Urothelium cell line (cell line): ENCODE data around the gene CABP2.
"Not testable (repeated sequence)": the region's sequence is repeated elsewhere in the genome, so short reads cannot be mapped to it uniquely, and the experiment has no call there.

Source experiments
- DNase-seq: peaks from one replicate; pipeline ENCODE4 v3.0.0; 2011; ENCODE audit warnings: low spot score, mixed read lengths
- FAIRE-seq: peaks from 2 replicates; lab custom pipeline; 2011; peaks lifted over from hg19 to GRCh38; lab: Jason Lieb, UNC

The CABP2 gene

DNA sequence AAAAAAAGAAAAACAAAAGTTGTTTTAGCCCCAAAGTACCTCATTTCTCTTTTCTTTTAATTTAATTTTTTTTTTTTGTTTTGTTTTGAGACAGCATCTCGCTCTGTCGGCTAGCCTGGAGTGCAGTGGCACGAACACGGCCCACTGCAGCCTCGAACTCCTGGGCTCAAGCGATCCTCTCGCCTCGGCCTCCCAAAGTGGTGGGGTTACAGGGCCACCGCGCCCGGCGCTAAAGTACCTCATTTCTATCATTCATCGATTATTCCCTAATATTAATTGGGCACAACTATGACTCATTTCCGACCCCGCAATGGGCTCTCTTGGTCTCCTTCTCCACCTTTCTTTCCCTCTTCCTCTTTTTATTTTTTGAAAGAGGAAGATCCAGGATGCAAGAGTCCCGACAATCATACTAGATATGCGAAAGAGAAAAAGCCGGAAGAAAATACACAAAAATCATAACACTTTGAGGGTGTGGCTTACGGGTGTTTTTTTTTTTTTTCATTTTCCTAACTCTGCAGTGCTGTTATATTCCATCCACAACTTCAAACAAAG lies 40.9 kb downstream of the CABP2 start:
- DNase-seq, result peak; percentile 19
- no peak for FAIRE-seq

DNA sequence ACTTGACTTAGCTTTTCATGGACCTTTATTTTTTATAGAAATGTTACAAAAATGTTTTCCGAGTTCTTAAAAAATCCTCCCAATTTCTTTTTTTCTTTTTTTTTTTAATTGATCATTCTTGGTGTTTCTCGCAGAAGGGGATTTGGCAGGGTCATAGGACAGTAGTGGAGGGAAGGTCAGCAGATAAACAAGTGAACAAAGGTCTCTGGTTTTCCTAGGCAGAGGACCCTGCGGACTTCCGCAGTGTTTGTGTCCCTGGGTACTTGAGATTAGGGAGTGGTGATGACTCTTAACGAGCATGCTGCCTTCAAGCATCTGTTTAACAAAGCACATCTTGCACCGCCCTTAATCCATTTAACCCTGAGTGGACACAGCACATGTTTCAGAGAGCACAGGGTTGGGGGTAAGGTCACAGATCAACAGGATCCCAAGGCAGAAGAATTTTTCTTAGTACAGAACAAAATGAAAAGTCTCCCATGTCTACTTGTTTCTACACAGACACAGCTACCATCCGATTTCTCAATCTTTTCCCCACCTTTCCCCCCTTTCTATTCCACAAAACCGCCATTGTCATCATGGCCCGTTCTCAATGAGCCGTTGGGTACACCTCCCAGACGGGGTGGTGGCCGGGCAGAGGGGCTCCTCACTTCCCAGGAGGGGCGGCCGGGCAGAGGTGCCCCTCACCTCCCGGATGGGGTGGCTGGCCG lies 45.7 kb downstream of the CABP2 start:
- not testable (repeated sequence) for DNase-seq, FAIRE-seq

DNA sequence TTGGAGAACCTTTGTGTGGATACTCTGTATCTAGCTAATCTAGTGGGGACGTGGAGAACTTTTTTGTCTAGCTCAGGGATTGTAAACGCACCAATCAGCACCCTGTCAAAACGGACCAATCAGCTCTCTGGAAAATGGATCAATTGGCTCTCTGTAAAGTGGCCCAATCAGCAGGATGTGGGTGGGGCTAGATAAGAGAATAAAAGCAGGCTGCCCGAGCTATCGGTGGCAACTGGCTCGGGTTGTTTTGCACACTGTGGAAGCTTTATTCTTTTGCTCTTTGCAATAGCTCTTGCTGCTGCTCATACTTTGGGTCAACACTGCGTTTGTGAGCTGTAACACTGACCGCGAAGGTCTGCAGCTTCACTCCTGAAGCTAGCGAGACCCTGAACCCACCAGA lies 46.6 kb downstream of the CABP2 start:
- not testable (repeated sequence) for FAIRE-seq, DNase-seq

DNA sequence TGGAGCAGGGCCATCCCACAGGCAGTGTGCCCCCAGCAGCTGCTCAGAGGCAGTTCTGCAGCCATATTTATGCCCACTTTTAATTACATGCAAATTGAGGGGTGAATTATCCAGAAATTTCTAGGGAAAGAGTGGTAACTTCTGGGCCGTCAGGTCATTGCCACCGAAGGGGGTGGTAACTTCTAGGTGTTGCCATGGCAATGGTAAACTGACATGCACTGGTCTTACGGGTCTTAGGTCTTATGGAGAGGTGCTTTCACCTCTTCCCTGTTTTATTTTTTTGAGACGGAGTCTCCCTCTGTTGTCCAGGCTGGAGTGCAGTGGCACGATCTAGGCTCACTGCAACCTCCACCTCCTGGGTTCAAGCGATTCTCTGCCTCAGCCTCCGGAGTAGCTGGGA lies 50.4 kb downstream of the CABP2 start:
- FAIRE-seq (no peak), DNase-seq (no peak)

DNA sequence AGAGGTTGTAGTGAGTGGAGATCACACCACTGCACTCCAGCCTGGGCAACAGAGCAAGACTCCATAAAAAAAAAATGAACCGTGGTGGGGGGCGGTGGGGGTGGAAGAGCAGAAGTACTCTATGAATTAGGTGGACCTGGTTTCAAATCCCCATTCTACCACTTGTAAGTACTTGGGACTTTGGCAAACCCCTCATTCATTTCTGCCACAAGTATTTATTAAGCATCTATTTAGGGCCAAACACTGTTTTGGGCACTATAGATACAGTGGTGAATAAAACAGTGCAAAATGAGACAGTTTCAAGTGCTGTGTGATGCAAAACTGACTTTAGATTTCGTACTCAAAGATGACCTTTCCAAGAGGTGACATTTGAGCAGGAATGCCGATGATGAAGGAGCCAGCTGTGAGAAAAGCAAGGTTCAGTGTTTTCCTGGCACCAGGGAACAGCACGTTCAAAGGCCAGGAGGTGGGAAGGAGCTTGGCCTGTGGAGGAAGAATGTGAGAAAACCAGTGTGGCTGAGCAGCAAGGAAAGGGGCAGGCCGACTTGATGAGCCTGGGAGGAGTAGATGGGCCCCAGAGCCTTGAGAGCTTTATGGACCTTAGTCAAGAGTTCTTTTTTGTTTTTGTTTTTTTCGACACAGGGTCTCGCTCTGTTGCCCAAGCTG lies 52.8 kb downstream of the CABP2 start:
- DNase-seq, result no peak
- FAIRE-seq, result no peak

DNA sequence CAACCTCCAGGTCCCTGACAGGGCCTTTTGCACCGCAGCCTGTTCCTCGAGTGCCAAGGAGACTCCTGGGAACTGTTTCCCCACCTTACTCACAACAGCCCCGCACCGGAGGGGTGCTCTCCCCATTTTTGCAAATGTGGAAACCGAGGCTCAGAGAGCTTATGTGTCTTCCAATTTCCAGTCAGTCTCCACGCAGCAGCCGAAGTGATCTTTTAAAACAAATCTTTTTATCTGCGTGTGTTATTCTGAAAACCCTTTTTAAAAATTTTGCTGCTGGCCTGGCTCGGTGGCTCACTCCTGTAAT lies 53.8 kb downstream of the CABP2 start:
- FAIRE-seq (no peak), DNase-seq (no peak)
